ENCODE measurements around the gene RASA4B. TPM values are rescaled to one million over a fixed set of nuclear protein-coding genes. Genes with fewer than 3 reads are reported as not detected.
"Not testable (repeated sequence)": the region's sequence is repeated elsewhere in the genome, so short reads cannot be mapped to it uniquely, and the experiment has no call there.

RASA4B gene
- 0.52 and 3.2 TPM in 2 replicates for total RNA-seq
- 7.3 and 9.3 TPM in 2 replicates for polyA plus RNA-seq

GRCh38 chr7:102517550-102518147 lies at the start of gene RASA4B:
TSS of gene RASA4B (minus strand) at chr7:102517777. CDS start at chr7:102517710, 67 bp downstream.
- H3K27ac ChIP-seq; H3K27me3 ChIP-seq; H3K36me3 ChIP-seq (replicated peaks; ENCODE audit: insufficient read depth, low read depth); H3K4me1 ChIP-seq (ENCODE audit: insufficient read depth); H4K20me1 ChIP-seq (ENCODE audit: insufficient read depth, poor library complexity, severe bottlenecking); H3K9me3 ChIP-seq (ENCODE audit: low read depth); H3K9me2 ChIP-seq (replicated peaks; ENCODE audit: insufficient read depth); H3K79me2 ChIP-seq; H3K4me2 ChIP-seq; H2AFZ ChIP-seq; H3K4me3 ChIP-seq: not testable (repeated sequence)
- WGBS (ENCODE audit: low lambda C conversion rate, missing lambda C conversion rate): no CpG with 5 or more reads among the region's 61 CpGs
- peak; percentile 5 for DNase-seq (ENCODE audit: low spot score)

GRCh38 chr7:102550808-102551422 lies 33.3 kb upstream of the RASA4B start, which contains the start of gene SPDYE2:
TSS of gene SPDYE2 (plus strand) at chr7:102551226. CDS start at chr7:102553256, 2,030 bp downstream.
- H3K27ac ChIP-seq; H3K9me2 ChIP-seq (replicated peaks; ENCODE audit: insufficient read depth); H4K20me1 ChIP-seq (ENCODE audit: insufficient read depth, poor library complexity, severe bottlenecking): not testable (repeated sequence)

GRCh38 chr7:102546353-102546752 lies 28.8 kb upstream of the RASA4B start:
- not testable (repeated sequence) for H3K9me3 ChIP-seq (ENCODE audit: low read depth)
- WGBS (ENCODE audit: low lambda C conversion rate, missing lambda C conversion rate): no CpG with 5 or more reads among the region's 6 CpGs

More at GRCh38 chr7:102550808-102551422, 33.3 kb upstream of the RASA4B start, which contains the start of gene SPDYE2:
- not testable (repeated sequence) for DNase-seq (ENCODE audit: low spot score); H3K27me3 ChIP-seq; H3K4me3 ChIP-seq; H3K4me2 ChIP-seq; H3K9me3 ChIP-seq (ENCODE audit: low read depth); H2AFZ ChIP-seq; H3K36me3 ChIP-seq (replicated peaks; ENCODE audit: insufficient read depth, low read depth); H3K79me2 ChIP-seq; H3K4me1 ChIP-seq (ENCODE audit: insufficient read depth)
- no CpG with 5 or more reads among the region's 6 CpGs for WGBS (ENCODE audit: low lambda C conversion rate, missing lambda C conversion rate)

GRCh38 chr7:102545288-102545687 lies 27.7 kb upstream of the RASA4B start:
- not testable (repeated sequence) for H3K4me1 ChIP-seq (ENCODE audit: insufficient read depth); H3K4me2 ChIP-seq; H3K9me2 ChIP-seq (replicated peaks; ENCODE audit: insufficient read depth); H3K27ac ChIP-seq; H4K20me1 ChIP-seq (ENCODE audit: insufficient read depth, poor library complexity, severe bottlenecking); H3K27me3 ChIP-seq; DNase-seq (ENCODE audit: low spot score); H2AFZ ChIP-seq; H3K79me2 ChIP-seq; H3K9me3 ChIP-seq (ENCODE audit: low read depth); H3K36me3 ChIP-seq (replicated peaks; ENCODE audit: insufficient read depth, low read depth); H3K4me3 ChIP-seq
- 97% methylated on average over 9 of the region's 12 CpGs for WGBS (ENCODE audit: low lambda C conversion rate, missing lambda C conversion rate)

More at GRCh38 chr7:102546353-102546752, 28.8 kb upstream of the RASA4B start:
- not testable (repeated sequence) for H3K9me2 ChIP-seq (replicated peaks; ENCODE audit: insufficient read depth); H3K36me3 ChIP-seq (replicated peaks; ENCODE audit: insufficient read depth, low read depth); H3K27me3 ChIP-seq; DNase-seq (ENCODE audit: low spot score); H4K20me1 ChIP-seq (ENCODE audit: insufficient read depth, poor library complexity, severe bottlenecking); H3K4me1 ChIP-seq (ENCODE audit: insufficient read depth); H3K4me2 ChIP-seq; H2AFZ ChIP-seq; H3K4me3 ChIP-seq; H3K27ac ChIP-seq; H3K79me2 ChIP-seq

- not testable (repeated sequence) for H3K27me3 ChIP-seq; H2AFZ ChIP-seq; DNase-seq (ENCODE audit: low spot score); H4K20me1 ChIP-seq (ENCODE audit: insufficient read depth, poor library complexity, severe bottlenecking); H3K36me3 ChIP-seq (replicated peaks; ENCODE audit: insufficient read depth, low read depth); H3K4me2 ChIP-seq; H3K4me1 ChIP-seq (ENCODE audit: insufficient read depth); H3K27ac ChIP-seq; H3K79me2 ChIP-seq; H3K9me3 ChIP-seq (ENCODE audit: low read depth); H3K4me3 ChIP-seq; H3K9me2 ChIP-seq (replicated peaks; ENCODE audit: insufficient read depth)
- WGBS (ENCODE audit: low lambda C conversion rate, missing lambda C conversion rate): no CpG with 5 or more reads among the region's 1 CpG
These were observed 26.8 kb upstream of the RASA4B start for GRCh38 chr7:102544372-102544771.

GRCh38 chr7:102543596-102543995 lies 26.0 kb upstream of the RASA4B start, which contains the start of gene UPK3BL2:
TSS of gene UPK3BL2 (minus strand) at chr7:102543696. CDS start at chr7:102543636, 60 bp downstream.
- no CpG with 5 or more reads among the region's 8 CpGs for WGBS (ENCODE audit: low lambda C conversion rate, missing lambda C conversion rate)
- not testable (repeated sequence) for DNase-seq (ENCODE audit: low spot score); H3K4me2 ChIP-seq; H3K36me3 ChIP-seq (replicated peaks; ENCODE audit: insufficient read depth, low read depth); H3K4me1 ChIP-seq (ENCODE audit: insufficient read depth); H3K9me2 ChIP-seq (replicated peaks; ENCODE audit: insufficient read depth); H3K27me3 ChIP-seq; H4K20me1 ChIP-seq (ENCODE audit: insufficient read depth, poor library complexity, severe bottlenecking); H3K27ac ChIP-seq; H3K4me3 ChIP-seq; H3K79me2 ChIP-seq; H3K9me3 ChIP-seq (ENCODE audit: low read depth); H2AFZ ChIP-seq

GRCh38 chr7:102542771-102543170 lies 25.2 kb upstream of the RASA4B start:
- 92% methylated on average over 9 of the region's 11 CpGs for WGBS (ENCODE audit: low lambda C conversion rate, missing lambda C conversion rate)
- H3K4me3 ChIP-seq; H3K27me3 ChIP-seq; H3K4me2 ChIP-seq; H3K79me2 ChIP-seq; H3K9me2 ChIP-seq (replicated peaks; ENCODE audit: insufficient read depth); H3K4me1 ChIP-seq (ENCODE audit: insufficient read depth); H2AFZ ChIP-seq; H4K20me1 ChIP-seq (ENCODE audit: insufficient read depth, poor library complexity, severe bottlenecking); H3K9me3 ChIP-seq (ENCODE audit: low read depth); DNase-seq (ENCODE audit: low spot score); H3K27ac ChIP-seq; H3K36me3 ChIP-seq (replicated peaks; ENCODE audit: insufficient read depth, low read depth): not testable (repeated sequence)

- not testable (repeated sequence) for H3K9me3 ChIP-seq (ENCODE audit: low read depth); H3K27ac ChIP-seq; H3K4me1 ChIP-seq (ENCODE audit: insufficient read depth); H3K36me3 ChIP-seq (replicated peaks; ENCODE audit: insufficient read depth, low read depth); H3K4me3 ChIP-seq; H3K27me3 ChIP-seq; H2AFZ ChIP-seq; H3K79me2 ChIP-seq; H3K4me2 ChIP-seq; H4K20me1 ChIP-seq (ENCODE audit: insufficient read depth, poor library complexity, severe bottlenecking); DNase-seq (ENCODE audit: low spot score); H3K9me2 ChIP-seq (replicated peaks; ENCODE audit: insufficient read depth)
- whole genome bisulfite sequencing (ENCODE audit: low lambda C conversion rate, missing lambda C conversion rate): no CpG with 5 or more reads among the region's 8 CpGs
These were observed 24.5 kb upstream of the RASA4B start for GRCh38 chr7:102542083-102542482.

- 91% methylated on average over 5 of the region's 6 CpGs for WGBS (ENCODE audit: low lambda C conversion rate, missing lambda C conversion rate)
- not testable (repeated sequence) for H3K4me1 ChIP-seq (ENCODE audit: insufficient read depth); H3K27me3 ChIP-seq; H3K9me2 ChIP-seq (replicated peaks; ENCODE audit: insufficient read depth); H3K4me2 ChIP-seq; H4K20me1 ChIP-seq (ENCODE audit: insufficient read depth, poor library complexity, severe bottlenecking); H3K79me2 ChIP-seq; H3K27ac ChIP-seq; H3K36me3 ChIP-seq (replicated peaks; ENCODE audit: insufficient read depth, low read depth); H2AFZ ChIP-seq; H3K9me3 ChIP-seq (ENCODE audit: low read depth); H3K4me3 ChIP-seq; DNase-seq (ENCODE audit: low spot score)
These were observed 23.0 kb upstream of the RASA4B start for GRCh38 chr7:102540604-102541003.
